ENCODE measurements around the gene SYT2.
"Not testable (repeated sequence)": the region's sequence is repeated elsewhere in the genome, so short reads cannot be mapped to it uniquely, and the experiment has no call there.

- not testable (repeated sequence) for TF ChIP-seq CTCF (CRISPR knock-in tag; IDR thresholded peaks at IDR 0.05); SP4 (CRISPR knock-in tag; IDR thresholded peaks at IDR 0.05); ZNF569 (CRISPR knock-in tag; IDR thresholded peaks at IDR 0.05; ENCODE audit: borderline replicate concordance); PCBP2 (optimal IDR thresholded peaks at IDR 0.05; ENCODE audit: low read depth, low read length, poor library complexity, severe bottlenecking); RNF2 (conservative IDR thresholded peaks at IDR 0.05; ENCODE audit: low read depth)
- TF ChIP-seq, protein P1, sequence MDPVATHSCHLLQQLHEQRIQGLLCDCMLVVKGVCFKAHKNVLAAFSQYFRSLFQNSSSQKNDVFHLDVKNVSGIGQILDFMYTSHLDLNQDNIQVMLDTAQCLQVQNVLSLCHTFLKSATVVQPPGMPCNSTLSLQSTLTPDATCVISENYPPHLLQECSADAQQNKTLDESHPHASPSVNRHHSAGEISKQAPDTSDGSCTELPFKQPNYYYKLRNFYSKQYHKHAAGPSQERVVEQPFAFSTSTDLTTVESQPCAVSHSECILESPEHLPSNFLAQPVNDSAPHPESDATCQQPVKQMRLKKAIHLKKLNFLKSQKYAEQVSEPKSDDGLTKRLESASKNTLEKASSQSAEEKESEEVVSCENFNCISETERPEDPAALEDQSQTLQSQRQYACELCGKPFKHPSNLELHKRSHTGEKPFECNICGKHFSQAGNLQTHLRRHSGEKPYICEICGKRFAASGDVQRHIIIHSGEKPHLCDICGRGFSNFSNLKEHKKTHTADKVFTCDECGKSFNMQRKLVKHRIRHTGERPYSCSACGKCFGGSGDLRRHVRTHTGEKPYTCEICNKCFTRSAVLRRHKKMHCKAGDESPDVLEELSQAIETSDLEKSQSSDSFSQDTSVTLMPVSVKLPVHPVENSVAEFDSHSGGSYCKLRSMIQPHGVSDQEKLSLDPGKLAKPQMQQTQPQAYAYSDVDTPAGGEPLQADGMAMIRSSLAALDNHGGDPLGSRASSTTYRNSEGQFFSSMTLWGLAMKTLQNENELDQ (CRISPR knock-in tag; IDR thresholded peaks at IDR 0.05; ENCODE audit: borderline replicate concordance), result not testable (repeated sequence)
Observed at GRCh38 chr1:202630096-202630495, 80.2 kb downstream of the SYT2 start.
